GM19025 (cell line): ENCODE measurements around the gene MEGF6.

ENCODE experiments used
- ATAC-seq: cut with Tn5 transposase; IDR thresholded peaks from one replicate; pipeline ENCODE4 v1.9.1; 2021; ENCODE audit warnings: mild to moderate bottlenecking, low read depth, moderate library complexity; ENCODE audit not compliant: unreplicated experiment

Gene MEGF6

GRCh38 chr1:3560251-3560871 lies 50.9 kb downstream of the MEGF6 start:
- no peak for ATAC-seq

- no peak for ATAC-seq
These were observed 53.1 kb downstream of the MEGF6 start for GRCh38 chr1:3558036-3558726.

GRCh38 chr1:3557366-3557765 lies 53.9 kb downstream of the MEGF6 start:
- no peak for ATAC-seq

- no peak for ATAC-seq
These were observed 55.0 kb downstream of the MEGF6 start for GRCh38 chr1:3556336-3556735.

GRCh38 chr1:3555131-3555920 lies 56.0 kb downstream of the MEGF6 start:
- no peak for ATAC-seq

GRCh38 chr1:3553940-3554223 lies 57.4 kb downstream of the MEGF6 start:
- ATAC-seq: no peak

GRCh38 chr1:3553166-3553939 lies 58.0 kb downstream of the MEGF6 start:
- no peak for ATAC-seq

GRCh38 chr1:3552751-3553150 lies 58.6 kb downstream of the MEGF6 start:
- no peak for ATAC-seq

- ATAC-seq: no peak
These were observed 59.1 kb downstream of the MEGF6 start for GRCh38 chr1:3552176-3552575.

- ATAC-seq: no peak
These were observed 59.6 kb downstream of the MEGF6 start for GRCh38 chr1:3551711-3552110.

GRCh38 chr1:3551290-3551678 lies 60.0 kb downstream of the MEGF6 start:
- no peak for ATAC-seq

- ATAC-seq: no peak
These were observed 60.6 kb downstream of the MEGF6 start for GRCh38 chr1:3550511-3551289.

- ATAC-seq: no peak
These were observed 62.4 kb downstream of the MEGF6 start for GRCh38 chr1:3548895-3549294.

GRCh38 chr1:3548156-3548893 lies 63.0 kb downstream of the MEGF6 start:
- ATAC-seq: no peak

- ATAC-seq: no peak
These were observed 64.0 kb downstream of the MEGF6 start for GRCh38 chr1:3547055-3548005.

- ATAC-seq: no peak
These were observed 65.3 kb downstream of the MEGF6 start for GRCh38 chr1:3546048-3546384.

GRCh38 chr1:3545363-3546047 lies 65.8 kb downstream of the MEGF6 start:
- no peak for ATAC-seq
